RWPE1 (cell line): ENCODE measurements around the gene PLCB4.

ENCODE experiments used
- CTCF ChIA-PET: fragments of 350-600 bp; sonication (Branson Sonifier 250); formaldehyde crosslinking; extraction: SDS; loops from one replicate; lab custom pipeline; 2021; lab: Yijun Ruan, JAX
- POLR2A ChIA-PET: fragments of 400-600 bp; formaldehyde crosslinking; extraction: SDS; loops from one replicate; lab custom pipeline; 2020; ENCODE audit warnings: antibody characterized with exemption; ENCODE audit not compliant: low non-redundant PET; lab: Yijun Ruan, JAX
- DNase-seq: peaks from one replicate; pipeline ENCODE4 v3.0.0; 2012; ENCODE audit warnings: low spot score
- H3K27ac ChIP-seq: fragments of 450-650 bp; 2 replicates; pipeline ENCODE4 v1.5.1; 2017
- TF ChIP-seq, protein P1 (sequence below): fragments of 450-650 bp; conservative IDR thresholded peaks from 2 replicates; pipeline ENCODE4 v1.5.1; 2017; ENCODE audit warnings: low read depth, mild to moderate bottlenecking

PLCB4 gene

GRCh38 chr20:9492067-9492466, 423.2 kb downstream of the PLCB4 start:
- ChIA-PET CTCF (no interaction called here), POLR2A (no interaction called here)
- TF ChIP-seq, protein P1, sequence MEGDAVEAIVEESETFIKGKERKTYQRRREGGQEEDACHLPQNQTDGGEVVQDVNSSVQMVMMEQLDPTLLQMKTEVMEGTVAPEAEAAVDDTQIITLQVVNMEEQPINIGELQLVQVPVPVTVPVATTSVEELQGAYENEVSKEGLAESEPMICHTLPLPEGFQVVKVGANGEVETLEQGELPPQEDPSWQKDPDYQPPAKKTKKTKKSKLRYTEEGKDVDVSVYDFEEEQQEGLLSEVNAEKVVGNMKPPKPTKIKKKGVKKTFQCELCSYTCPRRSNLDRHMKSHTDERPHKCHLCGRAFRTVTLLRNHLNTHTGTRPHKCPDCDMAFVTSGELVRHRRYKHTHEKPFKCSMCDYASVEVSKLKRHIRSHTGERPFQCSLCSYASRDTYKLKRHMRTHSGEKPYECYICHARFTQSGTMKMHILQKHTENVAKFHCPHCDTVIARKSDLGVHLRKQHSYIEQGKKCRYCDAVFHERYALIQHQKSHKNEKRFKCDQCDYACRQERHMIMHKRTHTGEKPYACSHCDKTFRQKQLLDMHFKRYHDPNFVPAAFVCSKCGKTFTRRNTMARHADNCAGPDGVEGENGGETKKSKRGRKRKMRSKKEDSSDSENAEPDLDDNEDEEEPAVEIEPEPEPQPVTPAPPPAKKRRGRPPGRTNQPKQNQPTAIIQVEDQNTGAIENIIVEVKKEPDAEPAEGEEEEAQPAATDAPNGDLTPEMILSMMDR, result no peak
- no peak for DNase-seq
- no peak overlapping the region for H3K27ac ChIP-seq

DNA sequence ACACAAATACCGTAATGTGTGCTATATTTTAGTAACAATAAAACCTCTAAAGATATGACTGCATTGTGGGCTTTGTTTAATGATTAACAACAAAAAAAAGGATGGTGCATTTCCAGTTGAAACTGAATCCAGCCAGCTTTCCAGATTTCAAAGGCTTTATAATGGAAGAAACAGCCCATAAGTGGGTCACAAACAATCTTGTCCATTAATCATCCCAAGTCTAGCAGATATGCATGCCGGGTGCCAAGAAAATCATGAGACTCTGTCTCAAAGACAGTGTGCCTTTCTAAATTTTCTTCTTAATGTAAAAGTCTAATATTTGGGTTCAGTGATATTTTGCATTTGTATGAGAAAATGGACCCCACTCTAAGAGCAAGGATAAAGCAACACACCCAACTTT, 424.9 kb downstream of the PLCB4 start:
- DNase-seq, result no peak
- TF ChIP-seq, protein P1, result no peak
- POLR2A ChIA-PET, result no interaction called here
- CTCF ChIA-PET, result no interaction called here
- no peak overlapping the region for H3K27ac ChIP-seq

- POLR2A ChIA-PET, result no interaction called here
- CTCF ChIA-PET, result no interaction called here
- H3K27ac ChIP-seq, result no peak overlapping the region
- DNase-seq, result no peak
- TF ChIP-seq, protein P1, result no peak
Measured at GRCh38 chr20:9495701-9496100, 426.8 kb downstream of the PLCB4 start.

DNA sequence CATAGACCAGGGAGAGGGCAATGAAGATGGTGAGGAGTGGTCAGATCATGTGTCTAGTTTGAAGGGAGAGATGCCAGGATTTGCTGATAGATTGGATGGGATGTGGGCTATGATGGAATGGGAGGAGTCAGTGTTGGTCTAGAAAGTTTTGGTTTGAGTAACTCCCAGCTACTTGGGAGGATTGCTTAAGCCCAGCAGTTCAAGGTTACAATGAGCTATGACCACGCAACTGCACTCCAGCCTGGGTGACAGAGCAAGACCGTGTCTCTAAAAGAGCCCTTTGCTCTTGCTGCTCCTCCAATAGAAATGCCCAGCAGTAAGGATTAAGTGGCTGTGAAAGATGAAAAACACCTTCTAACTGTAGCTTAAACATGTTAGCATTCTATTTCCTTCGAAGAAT, 427.3 kb downstream of the PLCB4 start:
- TF ChIP-seq, protein P1, result no peak
- no peak for DNase-seq
- ChIA-PET POLR2A (no interaction called here), CTCF (no interaction called here)
- no peak overlapping the region for H3K27ac ChIP-seq

GRCh38 chr20:9498322-9498721, 429.4 kb downstream of the PLCB4 start:
- DNase-seq, result no peak
- TF ChIP-seq, protein P1, result no peak
- no peak overlapping the region for H3K27ac ChIP-seq
- ChIA-PET CTCF (no interaction called here), POLR2A (no interaction called here)

GRCh38 chr20:9499126-9499899, 430.4 kb downstream of the PLCB4 start:
- TF ChIP-seq, protein P1, result no peak
- ChIA-PET POLR2A (no interaction called here), CTCF (no interaction called here)
- H3K27ac ChIP-seq, result no peak overlapping the region
- DNase-seq, result no peak
